ENCODE data around the gene PLXND1. TPM values are rescaled to one million over a fixed set of nuclear protein-coding genes. Genes with fewer than 3 reads are reported as not detected.

The PLXND1 gene
- total RNA-seq, 1 experiment from 2014 or later = 26.3 TPM

DNA sequence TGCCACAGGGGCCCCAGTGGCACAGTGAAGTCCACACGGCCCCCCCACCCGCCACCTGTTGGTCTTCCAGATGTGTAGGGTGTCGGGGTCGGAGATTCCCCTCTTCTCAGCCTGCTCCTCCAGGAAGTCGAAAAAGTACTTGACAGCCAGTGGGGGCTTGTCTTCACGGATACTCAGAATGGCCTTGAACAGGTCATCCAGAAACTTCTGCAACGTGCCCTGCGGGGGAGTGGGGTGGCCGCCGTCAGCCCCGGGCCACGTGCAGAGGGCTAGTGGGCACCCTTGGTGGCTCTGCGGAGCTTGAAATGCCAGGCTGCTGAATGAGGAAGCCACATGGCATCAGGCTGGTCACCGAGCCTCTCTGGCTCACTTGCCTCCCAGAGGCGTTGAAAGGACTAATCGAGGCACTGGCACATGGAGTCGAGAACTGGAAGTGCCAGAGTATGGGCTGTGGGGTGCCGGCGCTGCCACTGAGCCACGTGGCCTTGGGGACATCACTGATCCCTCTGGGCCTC is 46.9 kb downstream of the PLXND1 start:
- TF ChIP-seq, protein P1, sequence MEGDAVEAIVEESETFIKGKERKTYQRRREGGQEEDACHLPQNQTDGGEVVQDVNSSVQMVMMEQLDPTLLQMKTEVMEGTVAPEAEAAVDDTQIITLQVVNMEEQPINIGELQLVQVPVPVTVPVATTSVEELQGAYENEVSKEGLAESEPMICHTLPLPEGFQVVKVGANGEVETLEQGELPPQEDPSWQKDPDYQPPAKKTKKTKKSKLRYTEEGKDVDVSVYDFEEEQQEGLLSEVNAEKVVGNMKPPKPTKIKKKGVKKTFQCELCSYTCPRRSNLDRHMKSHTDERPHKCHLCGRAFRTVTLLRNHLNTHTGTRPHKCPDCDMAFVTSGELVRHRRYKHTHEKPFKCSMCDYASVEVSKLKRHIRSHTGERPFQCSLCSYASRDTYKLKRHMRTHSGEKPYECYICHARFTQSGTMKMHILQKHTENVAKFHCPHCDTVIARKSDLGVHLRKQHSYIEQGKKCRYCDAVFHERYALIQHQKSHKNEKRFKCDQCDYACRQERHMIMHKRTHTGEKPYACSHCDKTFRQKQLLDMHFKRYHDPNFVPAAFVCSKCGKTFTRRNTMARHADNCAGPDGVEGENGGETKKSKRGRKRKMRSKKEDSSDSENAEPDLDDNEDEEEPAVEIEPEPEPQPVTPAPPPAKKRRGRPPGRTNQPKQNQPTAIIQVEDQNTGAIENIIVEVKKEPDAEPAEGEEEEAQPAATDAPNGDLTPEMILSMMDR (IDR thresholded peaks at IDR 0.05; ENCODE audit: insufficient read depth in 1 of 2, low read depth in 1 of 2, low read length in 1 of 2, severe bottlenecking in 1 of 2, unreplicated experiment in 1 of 2) = no peak
- Histone ChIP-seq H3K4me3 (ENCODE audit: low read depth, low read length) (no peak overlapping the region), H3K27me3 (replicated peaks; ENCODE audit: control insufficient read depth, insufficient read depth, low read length) (no peaks in the 10 kb centered on the region), H3K36me3 (ENCODE audit: control insufficient read depth, insufficient read depth, low read length) (no peaks in the 10 kb centered on the region), H3K4me1 (no peaks in the 10 kb centered on the region; the same call in 1 of the 2 replicates), H3K9me3 (no peaks in the 10 kb centered on the region)
- ChIA-PET CTCF (no interaction called here), POLR2A (no interaction called here)
- BruUV-seq (replicated peaks) = no TSS peak
- Mint-ChIP-seq H3K4me3 (ENCODE audit: unreplicated experiment) (no peak overlapping the region), H3K27me3 (ENCODE audit: insufficient read depth, unreplicated experiment) (no peaks in the 10 kb centered on the region), H3K9me3 (ENCODE audit: unreplicated experiment) (no peaks in the 10 kb centered on the region), H3K4me1 (ENCODE audit: low read depth, unreplicated experiment) (peaks cover 8% of the 10 kb centered on the region), H3K36me3 (ENCODE audit: insufficient read depth, unreplicated experiment) (no peaks in the 10 kb centered on the region), H3K27ac (ENCODE audit: unreplicated experiment) (no peak overlapping the region)
- DNase-seq = no peak
- intact Hi-C loops (cut with micrococcal nuclease; ENCODE audit: unreplicated experiment) = no loop called here

DNA sequence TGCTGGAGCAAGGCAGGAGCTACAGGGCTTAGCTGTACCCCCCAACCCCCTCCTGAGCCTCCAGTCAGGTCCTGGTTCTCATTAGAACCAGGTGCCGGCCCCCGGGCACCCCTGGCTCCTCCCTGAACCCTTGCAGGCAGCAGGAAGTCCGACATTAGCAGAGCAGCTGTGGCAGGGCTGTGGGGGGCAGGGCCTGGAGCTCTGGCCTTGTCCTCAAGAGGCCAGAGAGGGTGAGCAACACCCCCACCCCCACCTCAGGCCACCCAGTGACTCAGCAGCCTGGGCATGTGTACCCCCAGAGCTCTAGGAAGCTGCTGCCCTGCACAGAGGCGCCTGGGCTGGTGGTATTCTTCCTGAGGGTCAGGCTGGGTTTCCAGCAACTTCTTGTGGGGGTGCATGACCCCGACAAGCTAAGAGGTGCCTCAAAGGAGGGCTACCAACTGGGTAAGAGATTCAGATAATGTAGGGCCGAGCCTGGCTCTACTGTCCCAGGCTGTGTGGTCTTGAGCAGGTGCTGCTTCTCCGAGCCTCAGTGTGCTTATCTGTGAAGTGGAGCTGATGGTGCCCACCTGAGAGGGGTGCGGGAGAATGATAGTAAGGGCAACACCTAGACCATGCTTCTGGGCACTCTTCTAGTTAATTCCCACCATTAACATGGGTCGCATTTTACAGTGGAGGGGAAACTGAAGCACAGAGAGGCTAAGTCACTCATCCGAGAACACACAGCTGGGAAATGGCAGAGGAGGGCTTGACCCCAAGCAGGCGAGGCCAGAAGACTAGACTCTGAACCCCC is 47.5 kb downstream of the PLXND1 start:
- Mint-ChIP-seq H3K27ac (ENCODE audit: unreplicated experiment) (no peak overlapping the region), H3K36me3 (ENCODE audit: insufficient read depth, unreplicated experiment) (no peaks in the 10 kb centered on the region), H3K9me3 (ENCODE audit: unreplicated experiment) (no peaks in the 10 kb centered on the region), H3K4me3 (ENCODE audit: unreplicated experiment) (no peak overlapping the region), H3K4me1 (ENCODE audit: low read depth, unreplicated experiment) (peaks cover 8% of the 10 kb centered on the region), H3K27me3 (ENCODE audit: insufficient read depth, unreplicated experiment) (no peaks in the 10 kb centered on the region)
- Histone ChIP-seq H3K4me3 (ENCODE audit: low read depth, low read length) (no peak overlapping the region), H3K4me1 (no peaks in the 10 kb centered on the region; the same call in 1 of the 2 replicates), H3K9me3 (no peaks in the 10 kb centered on the region), H3K36me3 (ENCODE audit: control insufficient read depth, insufficient read depth, low read length) (no peaks in the 10 kb centered on the region), H3K27me3 (replicated peaks; ENCODE audit: control insufficient read depth, insufficient read depth, low read length) (no peaks in the 10 kb centered on the region)
- CTCF ChIA-PET = interaction anchor here (0.5 kb wide), 1 partner anchor 67 kb away, joined by 3 read pairs; no protein-coding TSS in a partner anchor
- TF ChIP-seq, protein P1 (IDR thresholded peaks at IDR 0.05; ENCODE audit: insufficient read depth in 1 of 2, low read depth in 1 of 2, low read length in 1 of 2, severe bottlenecking in 1 of 2, unreplicated experiment in 1 of 2) = no peak
- POLR2A ChIA-PET = interaction anchor here (0.6 kb wide), 1 partner anchor 253 kb away, joined by 8 read pairs; no protein-coding TSS in a partner anchor
- intact Hi-C loops (cut with micrococcal nuclease; ENCODE audit: unreplicated experiment) = no loop called here
- no TSS peak for BruUV-seq (replicated peaks)
- DNase-seq = no peak

DNA sequence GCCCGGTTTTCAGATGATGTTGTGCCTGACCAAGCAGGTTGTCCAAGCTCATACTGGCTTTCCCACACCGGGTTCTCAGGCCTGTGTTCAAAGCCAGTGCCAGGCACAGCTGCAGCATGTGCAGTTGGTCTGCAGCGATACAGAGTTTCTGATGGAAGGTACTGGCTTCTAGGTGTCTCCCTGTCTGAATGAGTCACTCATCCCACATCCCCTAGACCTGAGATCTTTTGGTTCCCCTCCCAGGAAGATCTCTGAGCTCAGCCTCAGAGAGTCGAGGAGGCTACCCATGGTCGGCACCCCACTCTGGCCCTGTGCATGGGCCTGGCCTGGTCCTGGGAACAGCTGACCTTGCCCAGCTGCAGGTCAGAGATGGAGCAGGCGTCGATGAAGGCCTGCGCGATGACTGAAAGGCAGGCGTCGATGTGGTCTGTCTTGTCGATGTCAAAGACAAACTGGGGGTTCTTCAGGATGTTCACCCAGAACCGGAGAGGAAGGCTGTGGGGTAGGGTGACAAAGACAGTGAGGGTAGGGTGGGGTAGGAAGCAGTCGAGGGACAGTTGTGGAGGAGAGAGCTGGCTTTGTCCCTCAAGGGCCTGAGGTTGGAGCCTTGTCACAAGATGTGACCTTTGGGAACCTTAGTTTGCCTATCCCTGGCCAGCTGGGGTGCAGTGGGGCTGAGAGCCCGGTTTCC is 48.2 kb downstream of the PLXND1 start:
- ChIA-PET CTCF (interaction anchor here (0.5 kb wide), 1 partner anchor 67 kb away, joined by 3 read pairs; no protein-coding TSS in a partner anchor), POLR2A (interaction anchor here (0.6 kb wide), 1 partner anchor 252 kb away, joined by 8 read pairs; no protein-coding TSS in a partner anchor)
- Mint-ChIP-seq H3K27ac (ENCODE audit: unreplicated experiment) (no peak overlapping the region), H3K4me3 (ENCODE audit: unreplicated experiment) (no peak overlapping the region), H3K27me3 (ENCODE audit: insufficient read depth, unreplicated experiment) (no peaks in the 10 kb centered on the region), H3K9me3 (ENCODE audit: unreplicated experiment) (no peaks in the 10 kb centered on the region), H3K36me3 (ENCODE audit: insufficient read depth, unreplicated experiment) (no peaks in the 10 kb centered on the region), H3K4me1 (ENCODE audit: low read depth, unreplicated experiment) (peaks cover 8% of the 10 kb centered on the region)
- Histone ChIP-seq H3K9me3 (no peaks in the 10 kb centered on the region), H3K27me3 (replicated peaks; ENCODE audit: control insufficient read depth, insufficient read depth, low read length) (no peaks in the 10 kb centered on the region), H3K36me3 (ENCODE audit: control insufficient read depth, insufficient read depth, low read length) (no peaks in the 10 kb centered on the region), H3K4me3 (ENCODE audit: low read depth, low read length) (no peak overlapping the region), H3K4me1 (no peaks in the 10 kb centered on the region; the same call in 1 of the 2 replicates)
- TF ChIP-seq, protein P1 (IDR thresholded peaks at IDR 0.05; ENCODE audit: insufficient read depth in 1 of 2, low read depth in 1 of 2, low read length in 1 of 2, severe bottlenecking in 1 of 2, unreplicated experiment in 1 of 2) = no peak
- no TSS peak for BruUV-seq (replicated peaks)
- DNase-seq = no peak
- intact Hi-C loops (cut with micrococcal nuclease; ENCODE audit: unreplicated experiment) = no loop called here

Measured in Caco-2 (cell line).